COLO668 (cell line): ENCODE measurements around the gene COL4A1.
A peak's percentile ranks its signal among the peaks of the same experiment; 100 is the strongest.

Experiments
- DNase-seq: peaks from one replicate; lab custom pipeline; 2025; ENCODE audit not compliant: unreplicated experiment; lab: John Stamatoyannopoulos, UW

COL4A1 gene

GRCh38 chr13:110209950-110210603 is 96.9 kb downstream of the COL4A1 start:
- DNase-seq: peak; percentile 56

- DNase-seq: no peak
Observed at GRCh38 chr13:110208116-110208515, 98.8 kb downstream of the COL4A1 start.

GRCh38 chr13:110206996-110207395 is 100.0 kb downstream of the COL4A1 start:
- no peak for DNase-seq

GRCh38 chr13:110206185-110206584 is 100.8 kb downstream of the COL4A1 start:
- DNase-seq: no peak

GRCh38 chr13:110201114-110201513 is 105.8 kb downstream of the COL4A1 start:
- DNase-seq: no peak

GRCh38 chr13:110200276-110200870 is 106.6 kb downstream of the COL4A1 start:
- DNase-seq: no peak

GRCh38 chr13:110199046-110199831 is 107.7 kb downstream of the COL4A1 start:
- no peak for DNase-seq

GRCh38 chr13:110197471-110197870 is 109.5 kb downstream of the COL4A1 start:
- DNase-seq: no peak

- DNase-seq: no peak
Observed at GRCh38 chr13:110197026-110197425, 109.9 kb downstream of the COL4A1 start.

GRCh38 chr13:110195547-110196485 is 111.1 kb downstream of the COL4A1 start:
- DNase-seq: no peak

- no peak for DNase-seq
Observed at GRCh38 chr13:110194451-110194850, 112.5 kb downstream of the COL4A1 start.

GRCh38 chr13:110193491-110193890 is 113.5 kb downstream of the COL4A1 start:
- no peak for DNase-seq

GRCh38 chr13:110192472-110192871 is 114.5 kb downstream of the COL4A1 start:
- no peak for DNase-seq

- no peak for DNase-seq
Observed at GRCh38 chr13:110187641-110188161, 119.3 kb downstream of the COL4A1 start.

GRCh38 chr13:110186231-110186855 is 120.6 kb downstream of the COL4A1 start:
- no peak for DNase-seq

GRCh38 chr13:110185696-110186095 is 121.3 kb downstream of the COL4A1 start:
- DNase-seq: no peak

- no peak for DNase-seq
Observed at GRCh38 chr13:110183910-110184309, 123.0 kb downstream of the COL4A1 start.

GRCh38 chr13:110182461-110182860 is 124.5 kb downstream of the COL4A1 start:
- DNase-seq: no peak

- DNase-seq: no peak
Observed at GRCh38 chr13:110182003-110182402, 125.0 kb downstream of the COL4A1 start.

GRCh38 chr13:110179857-110180147 is 127.2 kb downstream of the COL4A1 start:
- no peak for DNase-seq
